HG03025 (cell line): ENCODE measurements around the gene XPC.

Source experiments
- ATAC-seq: cut with Tn5 transposase; IDR thresholded peaks from one replicate; pipeline ENCODE4 v1.9.1; 2021; ENCODE audit warnings: mild to moderate bottlenecking, moderate library complexity; ENCODE audit not compliant: unreplicated experiment, low FRiP score

Gene XPC

GRCh38 chr3:14208977-14209394 lies 30.6 kb upstream of the XPC start:
- no peak for ATAC-seq

GRCh38 chr3:14208168-14208567 lies 29.8 kb upstream of the XPC start:
- ATAC-seq: no peak

GRCh38 chr3:14206548-14207177 lies 28.3 kb upstream of the XPC start:
- no peak for ATAC-seq

GRCh38 chr3:14204515-14205284 lies 26.3 kb upstream of the XPC start:
- ATAC-seq: no peak

- peak; percentile 55 for ATAC-seq
Observed at GRCh38 chr3:14203521-14204079, 25.2 kb upstream of the XPC start.

GRCh38 chr3:14202874-14203520 lies 24.6 kb upstream of the XPC start:
- no peak for ATAC-seq

- ATAC-seq: no peak
Observed at GRCh38 chr3:14201940-14202684, 23.7 kb upstream of the XPC start.

GRCh38 chr3:14200841-14201240 lies 22.4 kb upstream of the XPC start:
- no peak for ATAC-seq

- no peak for ATAC-seq
Observed at GRCh38 chr3:14200276-14200675, 21.9 kb upstream of the XPC start.

- no peak for ATAC-seq
Observed at GRCh38 chr3:14199641-14200040, 21.2 kb upstream of the XPC start.

GRCh38 chr3:14194865-14195264 lies 16.5 kb upstream of the XPC start:
- ATAC-seq: no peak

GRCh38 chr3:14188041-14188754 lies 9.8 kb upstream of the XPC start:
- ATAC-seq: no peak

GRCh38 chr3:14186854-14187458 lies 8.6 kb upstream of the XPC start:
- ATAC-seq: no peak

- ATAC-seq: no peak
Observed at GRCh38 chr3:14183015-14183577, 4.7 kb upstream of the XPC start.

GRCh38 chr3:14181253-14181652 lies 2.9 kb upstream of the XPC start:
- no peak for ATAC-seq

- no peak for ATAC-seq
Observed at GRCh38 chr3:14179795-14180194, 1.4 kb upstream of the XPC start.

- ATAC-seq: no peak
Observed at GRCh38 chr3:14179114-14179465, 689 bp upstream of the XPC start.

- ATAC-seq: peak; percentile 8
Observed at GRCh38 chr3:14177580-14178246, 688 bp downstream of the XPC start.
